Calu3 (cell line): ENCODE measurements around the gene SLC16A3. TPM values are rescaled to one million over a fixed set of nuclear protein-coding genes. Genes with fewer than 3 reads are reported as not detected.

Experiments used
- BruUV-seq: library from RNA; stranded (reverse); fragments of 400-500 nt; replicated peaks from 2 replicates; lab custom pipeline; 2021; lab: Mats Ljungman, UMichigan
- CTCF ChIA-PET: fragments of 300-600 bp; sonication (Branson Sonifier 250); formaldehyde crosslinking; loops from one replicate; lab custom pipeline; 2022; ENCODE audit warnings: antibody characterized with exemption; lab: Charles Lee
- DNase-seq: peaks from one replicate; pipeline ENCODE4 v3.0.0; 2022
- H3K27ac Mint-ChIP-seq: one replicate; pipeline ENCODE4 v1.8.0; 2022; ENCODE audit warnings: mixed read lengths; ENCODE audit not compliant: unreplicated experiment
- H3K27me3 Mint-ChIP-seq: one replicate; pipeline ENCODE4 v1.8.0; 2022; ENCODE audit warnings: mixed read lengths; ENCODE audit not compliant: unreplicated experiment
- H3K36me3 Mint-ChIP-seq: one replicate; pipeline ENCODE4 v1.8.0; 2022; ENCODE audit warnings: mild to moderate bottlenecking, moderate library complexity, mixed read lengths; ENCODE audit not compliant: insufficient read depth, unreplicated experiment
- H3K4me1 Mint-ChIP-seq: one replicate; pipeline ENCODE4 v1.8.0; 2022; ENCODE audit warnings: mild to moderate bottlenecking, low read depth, mixed read lengths; ENCODE audit not compliant: unreplicated experiment
- H3K4me3 Mint-ChIP-seq: one replicate; pipeline ENCODE4 v1.8.0; 2022; ENCODE audit warnings: mild to moderate bottlenecking, low read depth, moderate library complexity, mixed read lengths; ENCODE audit not compliant: unreplicated experiment
- H3K9me3 Mint-ChIP-seq: one replicate; pipeline ENCODE4 v1.8.0; 2022; ENCODE audit warnings: low read depth, mixed read lengths; ENCODE audit not compliant: unreplicated experiment
- intact Hi-C: fragments of 100-400 bp; cut with micrococcal nuclease; formaldehyde crosslinking; loops from one replicate; pipeline ENCODE4 v1.10.0; 2022; ENCODE audit not compliant: unreplicated experiment
- total RNA-seq: library from RNA; stranded (reverse); gene quantifications from 2 replicates; pipeline ENCODE4 v1.2.3, GENCODE V29; 2022
- TF ChIP-seq, protein P1 (sequence below): fragments of 200-600 bp; IDR thresholded peaks from one replicate; pipeline ENCODE4 v1.8.0; 2022; ENCODE audit warnings: antibody characterized with exemption; ENCODE audit not compliant: unreplicated experiment

SLC16A3 gene
- total RNA-seq, 1 experiment from 2014 or later: 47.2 TPM

DNA sequence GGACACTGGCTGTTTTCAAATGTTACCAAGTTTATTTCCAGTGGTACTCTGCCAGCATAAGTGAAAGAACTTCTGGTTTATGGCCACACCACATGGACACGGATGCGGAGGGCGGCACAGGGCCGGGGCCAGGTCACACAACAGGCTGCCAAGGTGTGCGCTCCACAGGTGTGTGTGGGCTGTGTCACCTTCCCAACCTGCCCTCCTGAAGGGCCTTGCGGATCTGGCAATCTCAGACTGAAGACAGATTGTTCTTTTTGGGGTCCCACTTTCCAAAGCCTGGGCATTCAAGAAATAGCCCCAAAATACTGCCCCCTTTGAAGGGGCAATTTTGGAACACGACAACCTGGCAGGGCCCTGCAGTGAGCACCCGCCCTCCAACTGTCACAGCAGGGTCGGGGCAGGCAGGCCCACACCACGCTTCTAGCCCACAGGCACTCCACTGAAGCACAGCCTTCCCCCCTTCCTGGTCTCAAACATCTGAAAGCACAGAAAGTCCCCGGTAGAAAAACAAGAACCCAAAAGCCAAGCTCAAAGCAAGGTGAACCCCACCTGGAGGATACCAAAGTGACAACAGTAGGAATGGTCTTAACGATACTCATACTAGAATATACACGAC, 41.1 kb downstream of the SLC16A3 start:
- TF ChIP-seq, protein P1, sequence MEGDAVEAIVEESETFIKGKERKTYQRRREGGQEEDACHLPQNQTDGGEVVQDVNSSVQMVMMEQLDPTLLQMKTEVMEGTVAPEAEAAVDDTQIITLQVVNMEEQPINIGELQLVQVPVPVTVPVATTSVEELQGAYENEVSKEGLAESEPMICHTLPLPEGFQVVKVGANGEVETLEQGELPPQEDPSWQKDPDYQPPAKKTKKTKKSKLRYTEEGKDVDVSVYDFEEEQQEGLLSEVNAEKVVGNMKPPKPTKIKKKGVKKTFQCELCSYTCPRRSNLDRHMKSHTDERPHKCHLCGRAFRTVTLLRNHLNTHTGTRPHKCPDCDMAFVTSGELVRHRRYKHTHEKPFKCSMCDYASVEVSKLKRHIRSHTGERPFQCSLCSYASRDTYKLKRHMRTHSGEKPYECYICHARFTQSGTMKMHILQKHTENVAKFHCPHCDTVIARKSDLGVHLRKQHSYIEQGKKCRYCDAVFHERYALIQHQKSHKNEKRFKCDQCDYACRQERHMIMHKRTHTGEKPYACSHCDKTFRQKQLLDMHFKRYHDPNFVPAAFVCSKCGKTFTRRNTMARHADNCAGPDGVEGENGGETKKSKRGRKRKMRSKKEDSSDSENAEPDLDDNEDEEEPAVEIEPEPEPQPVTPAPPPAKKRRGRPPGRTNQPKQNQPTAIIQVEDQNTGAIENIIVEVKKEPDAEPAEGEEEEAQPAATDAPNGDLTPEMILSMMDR: no peak
- intact Hi-C loops: no loop called here
- Mint-ChIP-seq H3K4me1 (peaks cover 64% of the 10 kb centered on the region), H3K36me3 (peaks cover 87% of the 10 kb centered on the region), H3K4me3 (peak overlapping the region; percentile 41), H3K27me3 (no peaks in the 10 kb centered on the region), H3K27ac (peak overlapping the region; percentile 33), H3K9me3 (no peaks in the 10 kb centered on the region)
- CTCF ChIA-PET: interaction anchor here (0.5 kb wide), 1 partner anchor 252 kb away, joined by 3 read pairs; no protein-coding TSS in a partner anchor
- BruUV-seq: no TSS peak
- DNase-seq: no peak

DNA sequence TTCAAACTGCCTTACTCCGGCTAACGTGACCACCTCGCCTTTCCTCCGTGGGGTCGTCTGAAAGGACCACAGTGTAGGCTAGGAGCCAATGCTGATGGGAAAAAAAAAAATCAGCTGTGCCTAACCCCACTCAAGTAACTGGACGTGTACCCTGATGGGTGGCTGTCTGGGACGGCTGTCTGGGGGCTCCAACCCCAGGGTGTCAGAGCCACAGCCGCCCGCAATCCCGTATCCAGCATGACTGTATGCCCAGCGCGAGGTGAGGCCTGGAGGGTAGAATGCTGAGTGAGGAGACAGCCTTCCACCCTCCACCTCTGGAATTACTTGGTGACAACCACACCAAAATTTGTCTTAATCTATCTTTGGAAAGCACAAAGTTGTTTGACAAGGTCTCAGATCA, 41.8 kb downstream of the SLC16A3 start:
- peaks cover 81% of the 10 kb centered on the region for H3K36me3 Mint-ChIP-seq
- H3K4me1 Mint-ChIP-seq: peaks cover 70% of the 10 kb centered on the region
- no TSS peak for BruUV-seq
- no peaks in the 10 kb centered on the region for H3K9me3 Mint-ChIP-seq
- DNase-seq: no peak
- CTCF ChIA-PET: no interaction called here
- H3K27ac Mint-ChIP-seq: peak overlapping the region; percentile 33
- no peaks in the 10 kb centered on the region for H3K27me3 Mint-ChIP-seq
- H3K4me3 Mint-ChIP-seq: peak overlapping the region; percentile 41
- TF ChIP-seq, protein P1: no peak
- intact Hi-C loops: no loop called here

DNA sequence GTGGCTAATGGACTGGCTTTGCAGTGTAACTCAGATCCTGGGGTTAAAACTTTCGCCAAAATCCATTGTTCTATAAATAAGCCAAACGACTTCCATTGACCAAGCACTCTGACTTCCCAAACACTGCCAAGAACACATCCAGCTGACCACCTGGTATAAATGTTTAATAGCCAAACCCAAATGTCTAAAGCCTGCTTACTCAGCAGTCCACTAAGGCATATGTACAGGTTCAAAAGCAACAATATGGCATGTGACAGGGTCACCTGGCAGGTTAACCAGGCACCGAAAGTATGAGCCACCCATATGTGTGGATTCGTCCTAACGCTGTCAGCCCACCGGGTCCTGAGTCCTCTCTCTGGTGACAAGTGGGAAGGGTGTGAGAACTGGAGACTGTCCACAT, 42.6 kb downstream of the SLC16A3 start:
- H3K27me3 Mint-ChIP-seq: no peaks in the 10 kb centered on the region
- no peak for DNase-seq
- intact Hi-C loops: no loop called here
- peaks cover 73% of the 10 kb centered on the region for H3K4me1 Mint-ChIP-seq
- H3K36me3 Mint-ChIP-seq: peaks cover 73% of the 10 kb centered on the region
- no peaks in the 10 kb centered on the region for H3K9me3 Mint-ChIP-seq
- TF ChIP-seq, protein P1: no peak
- BruUV-seq: no TSS peak
- CTCF ChIA-PET: no interaction called here
- no peak overlapping the region for H3K4me3 Mint-ChIP-seq
- no peak overlapping the region for H3K27ac Mint-ChIP-seq

DNA sequence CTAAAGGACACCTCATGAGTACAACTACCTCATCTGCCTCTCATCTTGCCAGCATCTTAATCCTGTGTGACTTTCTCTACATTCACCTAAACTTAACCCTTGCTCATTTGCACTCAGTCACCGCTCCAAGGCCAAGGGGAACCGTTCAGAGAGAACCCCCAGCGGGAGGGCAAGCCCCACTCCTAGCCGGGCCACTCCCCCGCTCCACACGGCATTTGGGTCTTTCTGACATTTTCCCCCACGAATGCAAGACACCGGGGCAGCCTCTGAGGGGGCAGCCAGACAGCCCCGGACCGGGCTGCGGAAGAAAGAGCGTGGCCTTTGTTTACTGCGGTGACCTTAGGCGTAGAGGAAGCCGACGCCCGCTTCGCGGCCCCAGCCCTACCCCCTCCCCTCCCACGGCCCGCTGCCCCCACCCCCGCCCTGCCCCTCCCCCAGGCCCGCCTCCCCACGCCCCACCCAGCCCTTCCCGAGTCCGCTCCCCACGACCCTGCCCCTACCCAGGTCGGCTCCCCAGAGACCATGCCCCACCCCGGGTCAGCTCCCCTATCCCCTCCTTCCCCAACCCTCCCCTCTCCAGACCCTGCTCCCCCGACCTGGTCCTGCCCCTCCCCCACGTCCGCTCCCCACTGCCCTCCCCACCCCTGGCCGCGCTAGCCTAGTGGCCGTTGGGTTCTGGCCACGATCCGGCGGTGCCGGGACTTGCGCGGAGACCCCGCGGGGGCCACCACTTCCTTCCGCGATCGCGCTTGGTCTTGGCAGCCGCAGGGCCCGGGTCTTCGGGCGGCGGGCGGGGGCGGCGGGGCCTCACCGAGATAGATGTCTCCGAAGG, 43.9 kb downstream of the SLC16A3 start:
- Mint-ChIP-seq H3K4me1 (peaks cover 73% of the 10 kb centered on the region), H3K27me3 (no peaks in the 10 kb centered on the region), H3K36me3 (peaks cover 66% of the 10 kb centered on the region), H3K27ac (peak overlapping the region; percentile 100), H3K4me3 (peak overlapping the region; percentile 79), H3K9me3 (no peaks in the 10 kb centered on the region)
- TF ChIP-seq, protein P1: no peak
- intact Hi-C loops: no loop called here
- CTCF ChIA-PET: interaction anchor here (0.6 to 1.3 kb wide), 2 partner anchors 19 to 964 kb away, joined by 3 to 4 read pairs; no protein-coding TSS in a partner anchor
- no peak for DNase-seq
- BruUV-seq: no TSS peak
